SK-N-SH (cell line): ENCODE results near the gene SEMA4D.

Source experiments
- CTCF ChIP-seq: fragments of 200-600 bp; sonication (generic); IDR thresholded peaks from 2 replicates; pipeline ENCODE4 v1.6.1; 2017; ENCODE audit warnings: antibody characterized with exemption, mild to moderate bottlenecking, moderate library complexity
- FOXM1 ChIP-seq: IDR thresholded peaks from 2 replicates; pipeline ENCODE4 v1.4.0; 2012; ENCODE audit warnings: low read depth, mild to moderate bottlenecking
- POLR2AphosphoS5 ChIP-seq: IDR thresholded peaks from 2 replicates; pipeline ENCODE4 v1.6.1; 2012; ENCODE audit warnings: low read depth, low read length
- RAD21 ChIP-seq: IDR thresholded peaks from 2 replicates; pipeline ENCODE4 v1.6.1; 2012; ENCODE audit warnings: mild to moderate bottlenecking, low read length
- RFX5 ChIP-seq: IDR thresholded peaks from 2 replicates; pipeline ENCODE4 v1.6.1; 2012; ENCODE audit warnings: mild to moderate bottlenecking, improper control_type of control experiment, low read length
- SIN3A ChIP-seq: IDR thresholded peaks from 2 replicates; pipeline ENCODE4 v1.6.1; 2012; ENCODE audit warnings: low read depth, mild to moderate bottlenecking, low read length, moderate library complexity, borderline replicate concordance
- TAF1 ChIP-seq: IDR thresholded peaks from 2 replicates; pipeline ENCODE4 v1.6.1; 2012; ENCODE audit warnings: low read depth, mild to moderate bottlenecking, low read length, moderate library complexity, borderline replicate concordance

DNA sequence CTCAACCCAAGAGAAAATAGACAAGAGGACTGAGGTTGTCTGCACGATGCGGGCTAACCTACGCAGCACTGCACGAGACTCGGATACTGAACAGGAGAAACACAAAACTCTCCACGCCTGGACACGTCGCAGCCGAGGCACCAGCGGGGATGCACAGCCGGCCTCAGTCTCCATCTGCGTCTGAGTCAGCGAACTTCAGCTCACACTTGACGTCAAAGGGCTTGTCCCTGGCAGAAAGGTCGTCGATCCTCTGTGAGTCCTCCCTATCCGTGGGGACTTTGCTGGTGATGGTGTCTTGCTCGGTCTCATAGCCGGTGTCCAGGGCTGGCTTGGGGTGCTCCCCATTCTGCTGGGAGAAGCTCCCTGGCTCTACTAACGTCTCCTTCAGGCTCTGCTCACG is 119.4 kb downstream of the SEMA4D start:
- TF ChIP-seq SIN3A (no peak), POLR2AphosphoS5 (no peak), CTCF (no peak), RAD21 (no peak), TAF1 (no peak), FOXM1 (no peak), RFX5 (no peak)
